HEK293 (cell line): ENCODE results near the gene HSD17B3.

Source experiments
- CTCF ChIA-PET: fragments of 350-600 bp; formaldehyde crosslinking; extraction: SDS; loops from one replicate; lab custom pipeline; 2021; ENCODE audit warnings: antibody characterized with exemption; lab: Yijun Ruan, JAX
- POLR2A ChIA-PET: fragments of 300-600 bp; formaldehyde crosslinking; extraction: SDS; loops from one replicate; lab custom pipeline; 2020; ENCODE audit warnings: antibody characterized with exemption, inconsistent platforms; lab: Yijun Ruan, JAX
- H3K27ac ChIP-seq: fragments of 200-500 bp; sonication (Bioruptor generic); 2 replicates; pipeline ENCODE4 v1.5.1; 2014; ENCODE audit warnings: low read depth, low read length, control low read depth, inconsistent platforms; ENCODE audit errors: extremely low read depth
- H3K36me3 ChIP-seq, 2 experiments: fragments of 200-500 bp in 1 of 2; sonication (Bioruptor generic) in 1 of 2; 1 replicate in 1 of 2; 2 replicates in 1 of 2; pipeline ENCODE4 v1.5.1; 2014 to 2017; ENCODE audit warnings: inconsistent platforms in 2 of 2, low read length in 2 of 2; ENCODE audit not compliant: control insufficient read depth in 2 of 2, insufficient read depth in 1 of 2
- H3K4me1 ChIP-seq: fragments of 200-500 bp; sonication (Bioruptor generic); 2 replicates; pipeline ENCODE4 v1.5.1; 2014; ENCODE audit warnings: mild to moderate bottlenecking, low read length, inconsistent platforms; ENCODE audit not compliant: control insufficient read depth, insufficient read depth
- H3K4me3 ChIP-seq: 2 replicates; pipeline ENCODE4 v1.5.1; 2011; ENCODE audit warnings: low read depth, mild to moderate bottlenecking, control low read depth, low read length, moderate library complexity
- H3K9me3 ChIP-seq: fragments of 200-500 bp; sonication (Bioruptor generic); 2 replicates; pipeline ENCODE4 v1.5.1; 2014; ENCODE audit warnings: low read depth, low read length, inconsistent platforms; ENCODE audit not compliant: control insufficient read depth, insufficient read depth
- HIC1 ChIP-seq: fragments of 450-650 bp; formaldehyde crosslinking; IDR thresholded peaks from 2 replicates; pipeline ENCODE4 v1.5.1; 2016; ENCODE audit warnings: missing biosample characterization, missing genetic modification characterization
- HOXA7 ChIP-seq: sonication (generic); formaldehyde crosslinking; IDR thresholded peaks from 2 replicates; pipeline ENCODE4 v1.8.1; 2022; ENCODE audit warnings: missing genetic modification reagents, borderline replicate concordance
- OVOL3 ChIP-seq: fragments of 450-650 bp; formaldehyde crosslinking; IDR thresholded peaks from 2 replicates; pipeline ENCODE4 v1.5.1; 2016; ENCODE audit warnings: missing biosample characterization, missing genetic modification characterization
- PBX3 ChIP-seq: sonication (generic); formaldehyde crosslinking; IDR thresholded peaks from 2 replicates; pipeline ENCODE4 v1.8.1; 2022; ENCODE audit warnings: mild to moderate bottlenecking, moderate library complexity, missing genetic modification reagents
- PRDM1 ChIP-seq: fragments of 450-650 bp; formaldehyde crosslinking; IDR thresholded peaks from 2 replicates; pipeline ENCODE4; 2016; ENCODE audit warnings: missing biosample characterization, missing genetic modification characterization
- RBAK ChIP-seq: fragments of 450-650 bp; formaldehyde crosslinking; IDR thresholded peaks from 2 replicates; pipeline ENCODE4 v1.5.1; 2016; ENCODE audit warnings: missing biosample characterization, missing genetic modification characterization
- SP7 ChIP-seq: fragments of 450-650 bp; formaldehyde crosslinking; IDR thresholded peaks from 2 replicates; pipeline ENCODE4 v1.5.1; 2016; ENCODE audit warnings: missing biosample characterization, missing genetic modification characterization
- TRIM28 ChIP-seq: IDR thresholded peaks from 2 replicates; pipeline ENCODE4 v1.6.1; 2011; ENCODE audit warnings: low read length, control low read depth, borderline replicate concordance
- ZBTB8A ChIP-seq: fragments of 450-650 bp; formaldehyde crosslinking; IDR thresholded peaks from 2 replicates; pipeline ENCODE4 v1.5.1; 2016; ENCODE audit warnings: missing biosample characterization, missing genetic modification characterization
- ZNF121 ChIP-seq: fragments of 450-650 bp; formaldehyde crosslinking; IDR thresholded peaks from 2 replicates; pipeline ENCODE4 v1.5.1; 2016; ENCODE audit warnings: missing biosample characterization, missing genetic modification characterization
- ZNF132 ChIP-seq: fragments of 450-650 bp; formaldehyde crosslinking; IDR thresholded peaks from 2 replicates; pipeline ENCODE4 v1.5.1; 2017; ENCODE audit warnings: missing biosample characterization, missing genetic modification characterization, borderline replicate concordance
- ZNF16 ChIP-seq: fragments of 450-650 bp; formaldehyde crosslinking; IDR thresholded peaks from 2 replicates; pipeline ENCODE4 v1.5.1; 2016; ENCODE audit warnings: low read depth, missing biosample characterization, missing genetic modification characterization
- ZNF202 ChIP-seq: fragments of 450-650 bp; formaldehyde crosslinking; IDR thresholded peaks from 2 replicates; pipeline ENCODE4 v1.5.1; 2016; ENCODE audit warnings: missing biosample characterization, missing genetic modification characterization, borderline replicate concordance
- ZNF24 ChIP-seq: fragments of 450-650 bp; formaldehyde crosslinking; IDR thresholded peaks from 2 replicates; pipeline ENCODE4 v1.5.1; 2016; ENCODE audit warnings: missing biosample characterization, missing genetic modification characterization
- ZNF292 ChIP-seq: fragments of 450-650 bp; formaldehyde crosslinking; IDR thresholded peaks from 2 replicates; pipeline ENCODE4 v1.5.1; 2016; ENCODE audit warnings: low read depth, missing biosample characterization, missing genetic modification characterization, borderline replicate concordance
- ZNF473 ChIP-seq: fragments of 450-650 bp; formaldehyde crosslinking; IDR thresholded peaks from 2 replicates; pipeline ENCODE4 v1.5.1; 2017; ENCODE audit warnings: missing biosample characterization, missing genetic modification characterization
- ZNF514 ChIP-seq: fragments of 450-650 bp; formaldehyde crosslinking; IDR thresholded peaks from 2 replicates; pipeline ENCODE4 v1.5.1; 2016; ENCODE audit warnings: missing biosample characterization, missing genetic modification characterization
- ZNF558 ChIP-seq: fragments of 450-650 bp; formaldehyde crosslinking; IDR thresholded peaks from 2 replicates; pipeline ENCODE4 v1.5.1; 2016; ENCODE audit warnings: missing biosample characterization, missing genetic modification characterization
- ZNF664 ChIP-seq: fragments of 450-650 bp; formaldehyde crosslinking; IDR thresholded peaks from 2 replicates; pipeline ENCODE4 v1.5.1; 2016; ENCODE audit warnings: missing biosample characterization, missing genetic modification characterization
- ZNF768 ChIP-seq: fragments of 450-650 bp; formaldehyde crosslinking; IDR thresholded peaks from 2 replicates; pipeline ENCODE4 v1.5.1; 2018; ENCODE audit warnings: missing biosample characterization, mild to moderate bottlenecking, missing genetic modification characterization
- ZNF776 ChIP-seq: fragments of 450-650 bp; formaldehyde crosslinking; IDR thresholded peaks from 2 replicates; pipeline ENCODE4 v1.5.0; 2017; ENCODE audit warnings: missing biosample characterization, missing genetic modification characterization, borderline replicate concordance
- ZSCAN16 ChIP-seq: fragments of 450-650 bp; formaldehyde crosslinking; IDR thresholded peaks from 2 replicates; pipeline ENCODE4 v1.5.1; 2016; ENCODE audit warnings: missing biosample characterization, missing genetic modification characterization
- ZSCAN30 ChIP-seq: fragments of 450-650 bp; IDR thresholded peaks from 2 replicates; pipeline ENCODE4 v1.5.1; 2018; ENCODE audit warnings: missing biosample characterization, mild to moderate bottlenecking, missing genetic modification characterization, moderate library complexity
- TF ChIP-seq, protein P1 (sequence below): fragments of 450-650 bp; formaldehyde crosslinking; IDR thresholded peaks from 2 replicates; pipeline ENCODE4 v1.5.1; 2016; ENCODE audit warnings: missing biosample characterization, missing genetic modification characterization
- TF ChIP-seq, protein P2 (sequence below): fragments of 450-650 bp; formaldehyde crosslinking; IDR thresholded peaks from 2 replicates; pipeline ENCODE4 v1.5.1; 2017; ENCODE audit warnings: missing biosample characterization, missing genetic modification characterization
- TF ChIP-seq, protein P3 (sequence below): fragments of 450-650 bp; formaldehyde crosslinking; IDR thresholded peaks from 2 replicates; pipeline ENCODE4 v1.5.1; 2016; ENCODE audit warnings: missing biosample characterization, missing genetic modification characterization

The HSD17B3 gene

DNA sequence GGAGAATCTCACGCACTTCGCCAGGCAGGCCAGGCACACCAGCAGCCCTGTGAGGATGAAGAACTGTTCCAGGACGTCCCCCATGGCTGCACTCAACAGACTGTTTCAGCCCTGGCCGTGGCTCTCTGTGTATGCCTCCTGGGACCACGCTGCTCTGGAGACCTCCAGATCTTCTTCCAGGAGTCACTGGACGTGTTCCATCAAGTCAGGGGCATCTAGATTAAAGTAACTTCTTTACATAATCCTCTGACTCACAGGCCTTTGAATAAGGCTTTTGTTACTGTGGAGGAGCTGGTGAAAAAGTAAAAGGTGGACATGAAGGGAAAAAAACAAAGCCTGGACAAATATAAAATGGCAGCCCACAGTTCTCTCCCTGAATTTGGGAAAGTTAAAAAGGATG, at the start of gene HSD17B3:
Gene HSD17B3 (minus strand): TSS at position 156 of the 400 bp plus-strand sequence. CDS start 72 bp downstream, at position 84.
- Histone ChIP-seq H3K4me1 (no peaks in the 10 kb centered on the region), H3K27ac (no peak within 1 kb of the TSS), H3K4me3 (no peak within 1 kb of the TSS), H3K36me3 (no peaks in the 10 kb centered on the region)
- ChIA-PET CTCF (interaction anchor here (0.8 to 1.5 kb wide), 2 partner anchors 17 to 70 kb away, joined by 3 to 4 read pairs; no protein-coding TSS in a partner anchor), POLR2A (no interaction called here)
- TF ChIP-seq ZNF24 (tag by site-specific recombination) (no peak), ZNF558 (no peak), ZNF121 (tag by site-specific recombination) (no peak), RBAK (tag by site-specific recombination) (no peak), ZNF768 (no peak), ZNF16 (tag by site-specific recombination) (no peak), ZSCAN30 (tag by site-specific recombination) (no peak)
- TF ChIP-seq, protein P1, sequence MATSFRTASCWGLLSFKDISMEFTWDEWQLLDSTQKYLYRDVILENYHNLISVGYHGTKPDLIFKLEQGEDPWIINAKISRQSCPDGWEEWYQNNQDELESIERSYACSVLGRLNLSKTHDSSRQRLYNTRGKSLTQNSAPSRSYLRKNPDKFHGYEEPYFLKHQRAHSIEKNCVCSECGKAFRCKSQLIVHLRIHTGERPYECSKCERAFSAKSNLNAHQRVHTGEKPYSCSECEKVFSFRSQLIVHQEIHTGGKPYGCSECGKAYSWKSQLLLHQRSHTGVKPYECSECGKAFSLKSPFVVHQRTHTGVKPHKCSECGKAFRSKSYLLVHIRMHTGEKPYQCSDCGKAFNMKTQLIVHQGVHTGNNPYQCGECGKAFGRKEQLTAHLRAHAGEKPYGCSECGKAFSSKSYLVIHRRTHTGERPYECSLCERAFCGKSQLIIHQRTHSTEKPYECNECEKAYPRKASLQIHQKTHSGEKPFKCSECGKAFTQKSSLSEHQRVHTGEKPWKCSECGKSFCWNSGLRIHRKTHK (tag by site-specific recombination), result no peak
- TF ChIP-seq, protein P2, sequence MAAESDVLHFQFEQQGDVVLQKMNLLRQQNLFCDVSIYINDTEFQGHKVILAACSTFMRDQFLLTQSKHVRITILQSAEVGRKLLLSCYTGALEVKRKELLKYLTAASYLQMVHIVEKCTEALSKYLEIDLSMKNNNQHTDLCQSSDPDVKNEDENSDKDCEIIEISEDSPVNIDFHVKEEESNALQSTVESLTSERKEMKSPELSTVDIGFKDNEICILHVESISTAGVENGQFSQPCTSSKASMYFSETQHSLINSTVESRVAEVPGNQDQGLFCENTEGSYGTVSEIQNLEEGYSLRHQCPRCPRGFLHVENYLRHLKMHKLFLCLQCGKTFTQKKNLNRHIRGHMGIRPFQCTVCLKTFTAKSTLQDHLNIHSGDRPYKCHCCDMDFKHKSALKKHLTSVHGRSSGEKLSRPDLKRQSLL, result no peak
- TF ChIP-seq, all 188 proteins: peak for 0
- no peaks in the 10 kb centered on the region for H3K9me3 ChIP-seq

DNA sequence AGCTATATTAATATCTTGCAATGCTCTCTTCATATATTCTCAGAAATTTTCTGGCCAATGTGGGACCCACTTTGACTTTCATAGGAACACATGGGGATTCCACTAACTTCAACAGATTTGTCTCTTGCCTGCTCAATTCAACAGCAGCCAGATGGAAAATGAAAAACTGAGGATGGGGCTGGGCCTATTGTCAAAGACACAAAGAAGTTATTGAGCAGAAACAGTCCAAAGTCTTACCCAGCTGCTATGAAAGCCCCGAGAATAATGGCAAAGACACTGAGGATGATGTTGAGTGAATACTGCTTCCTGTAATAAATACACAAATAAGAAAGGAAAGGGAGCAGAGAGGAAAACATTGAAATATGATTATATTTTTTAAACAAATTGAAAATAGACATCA, 48.9 kb upstream of the HSD17B3 start:
- no peaks in the 10 kb centered on the region for H3K4me1 ChIP-seq
- TF ChIP-seq ZSCAN16 (tag by site-specific recombination) (no peak), ZNF514 (tag by site-specific recombination) (no peak), PRDM1 (tag by site-specific recombination) (no peak), PBX3 (CRISPR knock-in tag) (no peak), ZNF473 (tag by site-specific recombination) (no peak), ZBTB8A (no peak), ZNF292 (tag by site-specific recombination) (no peak), HOXA7 (no peak), ZNF776 (tag by site-specific recombination) (no peak), OVOL3 (no peak), SP7 (tag by site-specific recombination) (no peak), HIC1 (tag by site-specific recombination) (no peak), ZNF132 (tag by site-specific recombination) (no peak), ZNF664 (tag by site-specific recombination) (no peak), ZNF202 (tag by site-specific recombination) (no peak), TRIM28 (no peak)
- TF ChIP-seq, protein P3, sequence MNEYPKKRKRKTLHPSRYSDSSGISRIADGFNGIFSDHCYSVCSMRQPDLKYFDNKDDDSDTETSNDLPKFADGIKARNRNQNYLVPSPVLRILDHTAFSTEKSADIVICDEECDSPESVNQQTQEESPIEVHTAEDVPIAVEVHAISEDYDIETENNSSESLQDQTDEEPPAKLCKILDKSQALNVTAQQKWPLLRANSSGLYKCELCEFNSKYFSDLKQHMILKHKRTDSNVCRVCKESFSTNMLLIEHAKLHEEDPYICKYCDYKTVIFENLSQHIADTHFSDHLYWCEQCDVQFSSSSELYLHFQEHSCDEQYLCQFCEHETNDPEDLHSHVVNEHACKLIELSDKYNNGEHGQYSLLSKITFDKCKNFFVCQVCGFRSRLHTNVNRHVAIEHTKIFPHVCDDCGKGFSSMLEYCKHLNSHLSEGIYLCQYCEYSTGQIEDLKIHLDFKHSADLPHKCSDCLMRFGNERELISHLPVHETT (tag by site-specific recombination), result no peak
- TF ChIP-seq, all 188 proteins: peak for 0
- Histone ChIP-seq H3K9me3 (no peaks in the 10 kb centered on the region), H3K4me3 (no peak overlapping the region), H3K36me3 (peaks cover 0 to 6% of the 10 kb centered on the region in 2 experiments; a peak in 1 of 3 replicates), H3K27ac (no peak overlapping the region)
- ChIA-PET CTCF (interaction anchor here (0.5 to 1.6 kb wide), 5 partner anchors 11 to 300 kb away, joined by 3 to 4 read pairs (median 3); no protein-coding TSS in a partner anchor), POLR2A (interaction anchor here (0.6 kb wide), 1 partner anchor 8 kb away, joined by 3 read pairs; no protein-coding TSS in a partner anchor)
